Mesendoderm (in vitro differentiated cells): ENCODE measurements around the gene DENND1A.

Experiments used
- DNase-seq: peaks from one replicate; pipeline ENCODE4 v3.0.0; 2013
- H2AK5ac ChIP-seq: 2 replicates; pipeline ENCODE4 v1.6.1; 2013; ENCODE audit warnings: low read length, inconsistent platforms
- H2BK120ac ChIP-seq: 2 replicates; pipeline ENCODE4 v1.6.1; 2013; ENCODE audit warnings: low read depth, mild to moderate bottlenecking, low read length, moderate library complexity, mixed read lengths
- H2BK15ac ChIP-seq: replicated peaks from 2 replicates; pipeline ENCODE4 v1.6.1; 2013; ENCODE audit warnings: low read depth, mild to moderate bottlenecking, moderate library complexity
- H2BK5ac ChIP-seq: 2 replicates; pipeline ENCODE4 v1.6.1; 2013; ENCODE audit warnings: low read length, inconsistent platforms
- H3K18ac ChIP-seq: 2 replicates; pipeline ENCODE4 v1.6.1; 2013; ENCODE audit warnings: mild to moderate bottlenecking, low read length, mixed read lengths
- H3K23ac ChIP-seq: one replicate; pipeline ENCODE4 v1.6.1; 2013; ENCODE audit warnings: low read length
- H3K27ac ChIP-seq: 2 replicates; pipeline ENCODE4 v1.5.1; 2013; ENCODE audit warnings: low read depth, mild to moderate bottlenecking, inconsistent platforms, low read length, moderate library complexity
- H3K27me3 ChIP-seq: 2 replicates; pipeline ENCODE4 v1.6.1; 2013; ENCODE audit warnings: low read length, control low read depth, mild to moderate bottlenecking, inconsistent platforms; ENCODE audit not compliant: insufficient read depth, poor library complexity
- H3K36me3 ChIP-seq: 2 replicates; pipeline ENCODE4 v1.6.1; 2013; ENCODE audit warnings: low read length, inconsistent platforms; ENCODE audit not compliant: control insufficient read depth, insufficient read depth
- H3K4ac ChIP-seq: one replicate; pipeline ENCODE4 v1.6.1; 2013; ENCODE audit warnings: low read depth, mild to moderate bottlenecking, low read length, moderate library complexity
- H3K4me1 ChIP-seq: 2 replicates; pipeline ENCODE4 v1.6.1; 2013; ENCODE audit warnings: low read depth, low read length, inconsistent platforms; ENCODE audit not compliant: control insufficient read depth
- H3K4me2 ChIP-seq: 2 replicates; pipeline ENCODE4 v1.6.1; 2013; ENCODE audit warnings: low read length
- H3K4me3 ChIP-seq: 2 replicates; pipeline ENCODE4 v1.5.1; 2013; ENCODE audit warnings: mild to moderate bottlenecking, low read length
- H3K56ac ChIP-seq: one replicate; pipeline ENCODE4 v1.6.1; 2013; ENCODE audit warnings: low read length
- H3K79me1 ChIP-seq: 2 replicates; pipeline ENCODE4 v1.6.1; 2013; ENCODE audit warnings: low read length, inconsistent platforms
- H3K79me2 ChIP-seq: 2 replicates; pipeline ENCODE4 v1.6.1; 2013; ENCODE audit warnings: mild to moderate bottlenecking, low read length; ENCODE audit not compliant: control insufficient read depth, insufficient read depth
- H3K9ac ChIP-seq: 2 replicates; pipeline ENCODE4 v1.6.1; 2013; ENCODE audit warnings: low read length, inconsistent platforms
- H4K5ac ChIP-seq: one replicate; pipeline ENCODE4 v1.6.1; 2013; ENCODE audit warnings: low read length
- H4K8ac ChIP-seq: one replicate; pipeline ENCODE4 v1.6.1; 2013; ENCODE audit warnings: low read depth, mild to moderate bottlenecking, control low read depth, low read length, moderate library complexity
- WGBS: extraction: QIAGEN DNeasy Blood & Tissue Kit; methylation state at CpG from one replicate; pipeline ENCODE4 v1.1.7; 2013; ENCODE audit warnings: low lambda C conversion rate, missing lambda C conversion rate; ENCODE audit not compliant: insufficient coverage; ENCODE audit errors: extremely low coverage; 5-methylcytosine and 5-hydroxymethylcytosine counted together

DENND1A gene

DNA sequence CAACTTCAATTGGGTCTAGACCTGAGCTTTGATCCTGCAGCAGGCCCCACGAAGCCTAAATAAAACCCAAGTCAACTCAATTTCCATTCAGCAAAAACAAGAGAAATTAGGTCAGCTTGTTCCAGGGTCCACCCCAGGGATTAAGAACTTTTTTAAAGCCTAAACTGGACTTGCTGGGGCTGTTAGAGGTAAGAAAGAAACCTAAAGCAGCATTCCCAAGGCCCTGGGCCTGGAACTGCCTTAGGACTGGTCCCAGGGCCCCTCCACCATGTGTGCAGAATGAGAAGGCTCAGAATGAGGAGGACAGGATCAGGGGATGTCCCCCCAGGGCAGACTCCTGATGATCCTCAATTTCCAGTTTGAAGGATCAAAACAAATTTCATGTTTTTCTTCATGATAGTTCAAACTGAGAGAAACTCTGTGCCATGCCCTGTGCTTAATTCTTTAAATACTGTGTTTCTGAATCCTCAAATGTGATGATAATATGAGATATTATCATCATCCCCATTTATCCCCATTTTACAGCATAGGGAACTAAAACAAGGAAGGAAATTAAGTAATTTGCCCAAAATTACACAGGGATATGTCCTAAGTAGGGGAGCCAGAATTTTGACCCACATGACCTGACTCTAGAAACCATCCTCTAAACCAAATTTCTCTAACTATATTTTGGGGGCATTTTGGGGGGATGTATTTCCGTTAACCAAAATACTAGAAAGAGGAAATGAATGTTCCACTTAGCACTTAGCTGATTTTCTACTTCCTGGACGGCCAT, 64.5 kb downstream of the DENND1A start:
- H2BK15ac ChIP-seq, result peak overlapping the region; percentile 92
- H3K4me2 ChIP-seq, result no peak overlapping the region
- DNase-seq, result no peak
- H3K18ac ChIP-seq, result peak overlapping the region; percentile 64
- no peak overlapping the region for H2BK120ac ChIP-seq
- H3K27me3 ChIP-seq, result no peaks in the 10 kb centered on the region
- no peaks in the 10 kb centered on the region for H3K36me3 ChIP-seq
- H4K5ac ChIP-seq, result no peak overlapping the region
- H3K4ac ChIP-seq, result peak overlapping the region; percentile 79
- no peaks in the 10 kb centered on the region for H3K79me2 ChIP-seq
- H2BK5ac ChIP-seq, result no peak overlapping the region
- WGBS, result no CpG with 5 or more reads among the region's 3 CpGs
- no peak overlapping the region for H3K56ac ChIP-seq
- H2AK5ac ChIP-seq, result no peak overlapping the region
- no peak overlapping the region for H3K23ac ChIP-seq
- H3K4me1 ChIP-seq, result peaks cover 21% of the 10 kb centered on the region
- no peak overlapping the region for H3K4me3 ChIP-seq
- H3K79me1 ChIP-seq, result no peaks in the 10 kb centered on the region
- no peak overlapping the region for H4K8ac ChIP-seq
- H3K27ac ChIP-seq, result no peak overlapping the region
- H3K9ac ChIP-seq, result no peak overlapping the region

DNA sequence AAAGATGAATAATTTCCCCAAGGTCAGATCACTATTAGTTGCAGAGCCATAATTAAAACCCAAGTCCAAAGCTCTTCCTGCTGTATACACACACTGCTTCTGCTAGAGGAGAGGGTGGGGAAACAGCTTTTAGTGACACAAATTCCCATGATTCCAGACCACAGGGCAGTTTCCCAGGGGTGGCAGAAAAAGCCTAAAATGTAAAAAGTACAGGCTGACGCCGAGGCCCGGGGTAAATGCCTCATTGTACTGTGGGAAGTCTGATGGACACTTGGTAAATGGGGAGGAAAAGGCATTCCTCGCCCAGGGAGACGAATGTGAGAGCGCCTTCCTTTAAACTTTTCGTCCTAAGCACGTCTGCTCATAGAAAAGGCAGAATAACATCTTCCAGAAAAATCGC, 65.7 kb downstream of the DENND1A start:
- Histone ChIP-seq H3K18ac (peak overlapping the region; percentile 11), H2AK5ac (no peak overlapping the region), H4K8ac (no peak overlapping the region), H3K27ac (no peak overlapping the region), H3K4me1 (peaks cover 21% of the 10 kb centered on the region), H3K9ac (no peak overlapping the region), H3K23ac (no peak overlapping the region), H3K79me2 (no peaks in the 10 kb centered on the region), H3K36me3 (no peaks in the 10 kb centered on the region), H3K79me1 (no peaks in the 10 kb centered on the region), H4K5ac (no peak overlapping the region), H3K56ac (peak overlapping the region; percentile 35), H3K4me2 (no peak overlapping the region), H2BK5ac (no peak overlapping the region), H2BK15ac (no peak overlapping the region), H3K4ac (peak overlapping the region; percentile 62), H3K27me3 (no peaks in the 10 kb centered on the region), H3K4me3 (no peak overlapping the region), H2BK120ac (no peak overlapping the region)
- DNase-seq, result peak; percentile 23
- whole genome bisulfite sequencing, result no CpG with 5 or more reads among the region's 9 CpGs

DNA sequence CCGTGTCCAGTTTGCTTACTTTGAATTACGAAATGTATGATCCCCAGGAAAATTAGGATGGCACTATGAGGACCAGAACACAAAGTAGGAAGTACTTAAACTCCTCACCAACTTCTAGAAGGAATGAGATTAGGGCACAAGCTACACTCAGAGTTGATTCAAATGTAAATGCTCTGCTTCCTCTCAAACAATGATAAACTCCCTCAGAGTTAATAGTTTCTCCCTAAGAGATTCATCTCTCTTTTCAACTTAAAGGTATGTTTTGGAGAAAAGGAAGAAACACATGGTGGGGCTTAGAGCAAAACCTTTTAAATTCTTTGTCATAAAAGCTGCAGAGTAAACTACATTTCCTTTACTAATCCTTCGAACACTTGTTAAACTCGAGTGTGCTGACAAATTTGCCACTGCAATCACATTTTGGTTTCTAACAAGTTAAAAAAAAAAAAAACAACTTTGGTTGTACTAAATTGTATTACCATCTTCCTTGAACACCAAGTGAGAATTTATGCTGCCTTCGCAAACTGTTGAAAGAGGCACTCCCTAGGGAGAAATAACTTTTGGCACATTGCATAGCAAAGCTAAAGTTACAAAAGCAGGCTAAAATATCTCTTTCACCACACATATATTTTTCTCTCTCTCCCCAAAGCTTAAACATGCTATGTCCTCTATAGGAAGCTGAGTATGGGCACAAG, 66.6 kb downstream of the DENND1A start:
- Histone ChIP-seq H3K4ac (no peak overlapping the region), H3K23ac (no peak overlapping the region), H3K18ac (no peak overlapping the region), H3K79me1 (no peaks in the 10 kb centered on the region), H3K27ac (peak overlapping the region; percentile 90), H3K36me3 (no peaks in the 10 kb centered on the region), H4K8ac (no peak overlapping the region), H2AK5ac (no peak overlapping the region), H2BK120ac (no peak overlapping the region), H3K4me1 (peaks cover 21% of the 10 kb centered on the region), H3K27me3 (no peaks in the 10 kb centered on the region), H3K4me3 (no peak overlapping the region), H3K79me2 (no peaks in the 10 kb centered on the region), H2BK15ac (no peak overlapping the region), H3K56ac (peak overlapping the region; percentile 65), H3K9ac (no peak overlapping the region), H2BK5ac (peak overlapping the region; percentile 54), H3K4me2 (no peak overlapping the region), H4K5ac (no peak overlapping the region)
- WGBS, result no CpG with 5 or more reads among the region's 5 CpGs
- peak; percentile 76 for DNase-seq

- Histone ChIP-seq H3K4me1 (peaks cover 21% of the 10 kb centered on the region), H3K18ac (no peak overlapping the region), H3K9ac (no peak overlapping the region), H4K8ac (no peak overlapping the region), H3K27me3 (no peaks in the 10 kb centered on the region), H3K4me3 (no peak overlapping the region), H3K4ac (no peak overlapping the region), H3K27ac (no peak overlapping the region), H2BK15ac (peak overlapping the region; percentile 85), H3K36me3 (no peaks in the 10 kb centered on the region), H3K23ac (no peak overlapping the region), H3K56ac (no peak overlapping the region), H2BK5ac (no peak overlapping the region), H3K79me1 (no peaks in the 10 kb centered on the region), H2AK5ac (no peak overlapping the region), H3K4me2 (no peak overlapping the region), H2BK120ac (no peak overlapping the region), H4K5ac (no peak overlapping the region), H3K79me2 (no peaks in the 10 kb centered on the region)
- 100% methylated on average over 2 of the region's 2 CpGs for WGBS
- DNase-seq, result no peak
These were observed 68.2 kb downstream of the DENND1A start for GRCh38 chr9:123861756-123862120.

DNA sequence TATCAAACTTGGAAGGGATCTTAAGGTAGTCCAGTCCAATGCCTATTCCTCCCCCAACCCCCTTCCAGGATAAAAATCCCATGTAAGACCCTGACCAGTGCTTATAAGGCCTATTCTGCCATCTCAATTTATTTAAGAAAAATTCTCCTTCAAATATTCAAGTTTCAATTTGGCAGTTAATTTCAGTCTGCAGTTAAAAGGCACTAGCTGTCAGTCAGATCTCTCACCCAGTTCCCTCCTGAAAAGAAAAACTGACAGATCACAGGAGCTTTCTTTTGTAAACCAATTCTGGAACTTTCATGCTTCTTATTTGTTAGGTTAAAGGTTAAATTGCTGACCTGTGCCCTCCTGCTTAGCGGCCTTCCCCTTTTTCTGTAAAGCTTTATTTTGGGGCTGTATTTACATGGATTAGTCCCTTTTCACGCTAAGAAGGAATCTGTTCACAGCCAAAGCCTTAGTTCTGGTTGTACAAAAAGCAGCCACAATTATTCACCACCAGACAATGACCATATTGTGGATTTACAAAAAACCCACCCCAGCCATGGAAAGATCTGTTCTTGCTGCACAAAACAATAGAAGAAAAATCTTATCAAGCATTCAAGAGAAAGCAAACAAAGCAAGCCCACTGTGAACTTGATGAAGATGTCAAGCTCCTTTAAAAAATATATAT, 68.7 kb downstream of the DENND1A start:
- Histone ChIP-seq H3K4me2 (no peak overlapping the region), H2BK15ac (peak overlapping the region; percentile 85), H3K23ac (no peak overlapping the region), H3K4me3 (no peak overlapping the region), H3K4me1 (peaks cover 21% of the 10 kb centered on the region), H3K18ac (peak overlapping the region; percentile 80), H3K79me2 (no peaks in the 10 kb centered on the region), H3K9ac (no peak overlapping the region), H4K5ac (no peak overlapping the region), H2BK5ac (no peak overlapping the region), H3K27ac (no peak overlapping the region), H3K56ac (no peak overlapping the region), H3K4ac (no peak overlapping the region), H3K27me3 (no peaks in the 10 kb centered on the region), H3K79me1 (no peaks in the 10 kb centered on the region), H4K8ac (no peak overlapping the region), H2BK120ac (no peak overlapping the region), H3K36me3 (no peaks in the 10 kb centered on the region), H2AK5ac (no peak overlapping the region)
- no peak for DNase-seq
- WGBS, result no CpG with 5 or more reads among the region's 2 CpGs
